ENCODE results near the gene DENR. TPM values are rescaled to one million over a fixed set of nuclear protein-coding genes. Genes with fewer than 3 reads are reported as not detected.
"Not testable (repeated sequence)": the region's sequence is repeated elsewhere in the genome, so short reads cannot be mapped to it uniquely, and the experiment has no call there.

Gene DENR
- total RNA-seq, 1 donor from 2014 or later = 23.5 TPM

DNA sequence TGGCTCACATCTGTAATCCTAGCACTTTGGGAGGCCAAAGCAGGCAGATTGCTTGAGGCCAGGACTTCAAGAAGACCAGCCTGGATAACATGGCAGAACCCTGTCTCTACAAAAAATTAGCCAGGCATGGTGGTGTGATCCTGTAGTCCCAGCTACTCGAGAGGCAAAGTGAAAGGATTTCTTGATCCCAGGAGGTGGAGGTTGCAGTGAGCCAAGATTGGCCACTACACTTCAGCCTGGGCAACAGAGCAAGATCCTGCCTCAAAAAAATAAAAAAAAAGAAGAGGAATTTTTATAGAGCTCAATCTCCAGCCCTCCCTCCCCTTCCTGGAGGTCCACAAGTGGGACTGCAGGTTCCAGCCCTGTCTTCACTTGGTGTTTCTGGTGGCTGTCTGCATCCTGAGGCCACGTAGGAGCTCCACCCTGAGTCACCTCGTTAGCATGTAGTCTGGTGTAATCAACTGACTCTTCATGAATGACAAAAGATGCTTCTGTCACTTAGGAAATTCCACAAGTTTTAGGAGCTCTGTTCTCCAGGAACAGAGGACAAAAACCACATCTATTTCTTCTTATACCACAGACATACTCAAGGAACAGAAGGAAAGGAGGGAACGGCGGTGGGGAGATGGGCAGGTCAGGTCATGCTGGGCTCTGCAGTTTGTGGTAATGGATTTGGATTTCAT is 37.9 kb downstream of the DENR start:
- no peak overlapping the region for H3K4me3 ChIP-seq
- intact Hi-C loops (cut with micrococcal nuclease) = loop anchor here (10.0 kb wide), 1 partner anchor 164 kb away; no protein-coding TSS in a partner anchor
- no peak for DNase-seq
- H3K27me3 ChIP-seq (ENCODE audit: low read depth) = no peaks in the 10 kb centered on the region
- H3K36me3 ChIP-seq = no peaks in the 10 kb centered on the region
- H3K4me1 ChIP-seq = peaks cover 4% of the 10 kb centered on the region
- H3K9me3 ChIP-seq (replicated peaks) = no peaks in the 10 kb centered on the region
- H3K27ac ChIP-seq (replicated peaks) = no peak overlapping the region
- TF ChIP-seq, protein P1, sequence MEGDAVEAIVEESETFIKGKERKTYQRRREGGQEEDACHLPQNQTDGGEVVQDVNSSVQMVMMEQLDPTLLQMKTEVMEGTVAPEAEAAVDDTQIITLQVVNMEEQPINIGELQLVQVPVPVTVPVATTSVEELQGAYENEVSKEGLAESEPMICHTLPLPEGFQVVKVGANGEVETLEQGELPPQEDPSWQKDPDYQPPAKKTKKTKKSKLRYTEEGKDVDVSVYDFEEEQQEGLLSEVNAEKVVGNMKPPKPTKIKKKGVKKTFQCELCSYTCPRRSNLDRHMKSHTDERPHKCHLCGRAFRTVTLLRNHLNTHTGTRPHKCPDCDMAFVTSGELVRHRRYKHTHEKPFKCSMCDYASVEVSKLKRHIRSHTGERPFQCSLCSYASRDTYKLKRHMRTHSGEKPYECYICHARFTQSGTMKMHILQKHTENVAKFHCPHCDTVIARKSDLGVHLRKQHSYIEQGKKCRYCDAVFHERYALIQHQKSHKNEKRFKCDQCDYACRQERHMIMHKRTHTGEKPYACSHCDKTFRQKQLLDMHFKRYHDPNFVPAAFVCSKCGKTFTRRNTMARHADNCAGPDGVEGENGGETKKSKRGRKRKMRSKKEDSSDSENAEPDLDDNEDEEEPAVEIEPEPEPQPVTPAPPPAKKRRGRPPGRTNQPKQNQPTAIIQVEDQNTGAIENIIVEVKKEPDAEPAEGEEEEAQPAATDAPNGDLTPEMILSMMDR (IDR thresholded peaks at IDR 0.05; ENCODE audit: borderline replicate concordance) = no peak

DNA sequence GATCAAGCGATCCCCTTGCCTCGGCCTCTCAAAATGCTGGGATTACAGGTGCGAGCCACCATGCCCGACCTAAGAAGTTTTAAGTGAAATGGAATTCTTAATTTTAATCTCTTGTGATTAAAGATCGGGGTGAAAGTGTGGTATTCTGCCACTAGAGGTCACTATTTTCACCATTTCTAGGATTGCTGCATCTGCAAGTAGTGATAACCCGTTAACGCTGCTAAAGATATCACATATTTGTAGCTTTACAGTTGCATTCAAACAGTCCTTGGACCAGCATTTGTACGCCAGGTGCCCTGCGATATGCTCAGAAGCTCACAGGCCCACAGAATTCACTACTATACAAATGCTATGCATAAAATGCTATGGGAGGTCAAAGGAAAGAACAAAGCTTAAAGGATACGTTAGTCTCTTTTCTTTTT is 41.1 kb downstream of the DENR start:
- TF ChIP-seq, protein P1 (IDR thresholded peaks at IDR 0.05; ENCODE audit: borderline replicate concordance) = peak; percentile 76
- no peaks in the 10 kb centered on the region for H3K36me3 ChIP-seq
- H3K27ac ChIP-seq (replicated peaks) = no peak overlapping the region
- no peak overlapping the region for H3K4me3 ChIP-seq
- no peaks in the 10 kb centered on the region for H3K9me3 ChIP-seq (replicated peaks)
- intact Hi-C loops (cut with micrococcal nuclease) = loop anchor here (10.0 kb wide), 1 partner anchor 161 kb away; no protein-coding TSS in a partner anchor
- H3K27me3 ChIP-seq (ENCODE audit: low read depth) = no peaks in the 10 kb centered on the region
- no peak for DNase-seq
- peaks cover 4% of the 10 kb centered on the region for H3K4me1 ChIP-seq

DNA sequence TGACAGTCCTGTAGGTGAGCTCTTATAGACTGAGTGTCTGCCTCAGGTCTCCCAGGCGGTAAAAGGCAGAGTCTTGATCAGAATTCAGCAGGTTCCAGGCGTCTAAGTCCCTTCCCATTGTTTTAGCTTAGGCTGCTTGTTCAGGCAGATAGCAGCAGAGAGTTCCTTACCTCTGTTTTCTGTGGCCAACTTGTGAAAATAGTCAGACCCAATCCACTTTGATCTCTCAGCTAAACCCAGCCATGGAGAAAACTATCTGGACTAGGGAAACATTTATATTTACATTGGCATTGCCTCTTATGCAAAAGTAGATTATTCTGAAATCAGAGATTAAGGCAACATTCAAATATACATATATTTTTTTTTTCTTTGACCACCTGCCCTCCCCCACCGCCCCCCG is 43.2 kb downstream of the DENR start:
- no peaks in the 10 kb centered on the region for H3K36me3 ChIP-seq
- no peaks in the 10 kb centered on the region for H3K27me3 ChIP-seq (ENCODE audit: low read depth)
- H3K4me1 ChIP-seq = peaks cover 4% of the 10 kb centered on the region
- no peak overlapping the region for H3K4me3 ChIP-seq
- intact Hi-C loops (cut with micrococcal nuclease) = loop anchor here (10.0 kb wide), 1 partner anchor 159 kb away; no protein-coding TSS in a partner anchor
- TF ChIP-seq, protein P1 (IDR thresholded peaks at IDR 0.05; ENCODE audit: borderline replicate concordance) = no peak
- H3K9me3 ChIP-seq (replicated peaks) = no peaks in the 10 kb centered on the region
- H3K27ac ChIP-seq (replicated peaks) = no peak overlapping the region
- DNase-seq = no peak

DNA sequence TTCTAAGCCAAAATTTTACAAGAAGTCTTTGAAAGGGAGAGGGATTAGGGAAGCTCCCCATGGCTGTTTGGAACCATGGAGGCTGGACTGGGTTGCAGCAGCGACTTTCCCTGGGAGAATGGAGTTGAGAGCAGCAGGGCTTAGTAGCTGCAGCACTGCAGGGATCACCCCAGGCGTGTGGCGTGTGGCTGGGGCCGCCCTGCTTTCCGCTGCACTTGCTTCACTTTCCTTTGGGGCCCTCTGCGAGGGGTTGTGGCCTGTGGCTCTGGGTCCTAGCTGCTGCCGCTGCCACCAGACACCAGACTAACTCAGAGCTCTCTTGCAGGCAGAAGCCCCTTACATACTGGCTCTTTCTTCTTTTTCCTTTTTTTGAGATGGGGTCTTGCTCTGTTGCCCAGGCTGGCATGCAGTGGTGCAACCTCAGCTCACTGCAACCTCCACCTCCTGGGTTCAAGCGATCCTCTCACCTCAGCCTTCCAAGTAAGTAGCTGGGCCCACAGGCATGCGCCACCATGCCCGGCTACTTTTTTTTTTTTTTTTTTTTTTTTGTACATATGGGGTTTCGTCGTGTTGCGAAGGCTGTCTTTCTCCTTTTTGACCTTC is 47.1 kb downstream of the DENR start:
- no peaks in the 10 kb centered on the region for H3K27me3 ChIP-seq (ENCODE audit: low read depth)
- DNase-seq = no peak
- no peaks in the 10 kb centered on the region for H3K4me1 ChIP-seq
- H3K4me3 ChIP-seq = no peak overlapping the region
- intact Hi-C loops (cut with micrococcal nuclease) = loop anchor here (10.0 kb wide), 1 partner anchor 155 kb away; no protein-coding TSS in a partner anchor
- no peaks in the 10 kb centered on the region for H3K9me3 ChIP-seq (replicated peaks)
- no peak overlapping the region for H3K27ac ChIP-seq (replicated peaks)
- no peaks in the 10 kb centered on the region for H3K36me3 ChIP-seq
- TF ChIP-seq, protein P1 (IDR thresholded peaks at IDR 0.05; ENCODE audit: borderline replicate concordance) = no peak

DNA sequence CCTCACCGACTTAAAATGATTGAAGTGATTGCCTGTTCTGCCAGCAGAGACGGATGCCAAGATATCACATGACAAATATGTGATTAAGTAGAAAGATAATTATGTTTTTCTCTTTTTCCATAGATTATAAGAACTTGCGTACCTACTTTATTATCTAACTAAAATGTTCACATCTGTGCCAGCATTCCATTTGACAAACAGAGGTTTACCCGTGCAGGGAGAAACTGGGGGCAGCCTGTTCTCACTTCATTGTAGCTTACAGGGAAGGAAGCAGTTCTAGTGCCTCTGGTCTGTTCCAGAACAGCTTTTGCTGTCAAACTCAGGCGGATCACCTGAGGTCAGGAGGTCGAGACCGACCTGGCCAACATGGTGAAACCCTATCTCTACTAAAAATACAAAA is 51.3 kb downstream of the DENR start:
- no peak overlapping the region for H3K27ac ChIP-seq (replicated peaks)
- DNase-seq = no peak
- H3K4me3 ChIP-seq = no peak overlapping the region
- intact Hi-C loops (cut with micrococcal nuclease) = no loop called here
- H3K27me3 ChIP-seq (ENCODE audit: low read depth) = no peaks in the 10 kb centered on the region
- no peaks in the 10 kb centered on the region for H3K9me3 ChIP-seq (replicated peaks)
- H3K36me3 ChIP-seq = no peaks in the 10 kb centered on the region
- H3K4me1 ChIP-seq = no peaks in the 10 kb centered on the region
- TF ChIP-seq, protein P1 (IDR thresholded peaks at IDR 0.05; ENCODE audit: borderline replicate concordance) = no peak

DNA sequence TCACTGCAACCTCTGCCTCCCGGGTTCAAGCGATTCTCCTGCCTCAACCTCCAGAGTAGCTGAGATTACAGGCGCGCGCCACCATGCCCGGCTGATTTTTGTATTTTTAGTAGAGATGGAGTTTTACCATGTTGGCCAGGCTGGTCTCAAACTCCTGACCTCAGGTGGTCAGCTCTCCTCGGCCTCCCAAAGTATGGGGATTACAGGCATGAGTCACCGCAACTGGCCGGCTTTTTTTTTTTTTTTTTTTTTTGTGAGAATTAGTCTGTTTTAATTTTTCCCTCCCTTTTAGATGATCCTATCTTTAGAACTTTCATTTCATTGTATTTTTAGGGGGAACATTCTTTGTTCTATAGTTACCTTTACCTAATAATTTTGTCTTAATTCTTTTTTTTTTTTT is 52.3 kb downstream of the DENR start:
- H3K9me3 ChIP-seq (replicated peaks); H3K36me3 ChIP-seq; H3K27ac ChIP-seq (replicated peaks); H3K4me1 ChIP-seq; DNase-seq; intact Hi-C loops (cut with micrococcal nuclease); H3K4me3 ChIP-seq; H3K27me3 ChIP-seq (ENCODE audit: low read depth): not testable (repeated sequence)

Measured in left ventricle myocardium inferior (tissue), 1 donor.